GM19238 (cell line): ENCODE results near the gene YY1.

Experiments used
- DNase-seq: peaks from one replicate; pipeline ENCODE4 v3.0.0; 2011; ENCODE audit warnings: low spot score; ENCODE audit not compliant: insufficient read length

YY1 gene

DNA sequence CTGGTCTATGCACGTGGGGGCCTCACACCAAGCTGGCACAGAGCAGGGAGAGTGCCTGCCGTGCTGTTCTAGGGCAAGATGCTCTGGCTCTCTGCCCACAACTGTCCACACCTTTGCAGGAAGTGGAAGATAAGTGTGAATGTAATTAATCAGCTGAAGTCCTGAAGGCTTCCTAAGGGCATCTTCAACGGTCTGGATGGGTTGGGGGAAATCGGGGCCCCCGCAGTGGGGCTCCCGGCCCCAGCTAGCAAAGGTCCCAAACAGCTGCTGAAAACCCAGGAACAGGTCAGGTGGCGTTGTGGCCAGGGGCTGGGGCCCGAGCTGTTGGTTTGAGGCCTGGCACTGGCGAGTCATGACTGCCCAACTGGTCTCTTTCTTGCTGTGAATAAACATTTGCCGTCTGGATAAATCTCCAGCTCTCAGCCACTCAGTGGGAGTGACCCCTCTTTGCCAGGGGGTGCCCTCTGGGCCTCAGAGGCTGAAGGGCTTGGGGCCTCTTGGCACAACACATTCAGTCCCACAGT is 74.0 kb downstream of the YY1 start:
- DNase-seq = no peak

DNA sequence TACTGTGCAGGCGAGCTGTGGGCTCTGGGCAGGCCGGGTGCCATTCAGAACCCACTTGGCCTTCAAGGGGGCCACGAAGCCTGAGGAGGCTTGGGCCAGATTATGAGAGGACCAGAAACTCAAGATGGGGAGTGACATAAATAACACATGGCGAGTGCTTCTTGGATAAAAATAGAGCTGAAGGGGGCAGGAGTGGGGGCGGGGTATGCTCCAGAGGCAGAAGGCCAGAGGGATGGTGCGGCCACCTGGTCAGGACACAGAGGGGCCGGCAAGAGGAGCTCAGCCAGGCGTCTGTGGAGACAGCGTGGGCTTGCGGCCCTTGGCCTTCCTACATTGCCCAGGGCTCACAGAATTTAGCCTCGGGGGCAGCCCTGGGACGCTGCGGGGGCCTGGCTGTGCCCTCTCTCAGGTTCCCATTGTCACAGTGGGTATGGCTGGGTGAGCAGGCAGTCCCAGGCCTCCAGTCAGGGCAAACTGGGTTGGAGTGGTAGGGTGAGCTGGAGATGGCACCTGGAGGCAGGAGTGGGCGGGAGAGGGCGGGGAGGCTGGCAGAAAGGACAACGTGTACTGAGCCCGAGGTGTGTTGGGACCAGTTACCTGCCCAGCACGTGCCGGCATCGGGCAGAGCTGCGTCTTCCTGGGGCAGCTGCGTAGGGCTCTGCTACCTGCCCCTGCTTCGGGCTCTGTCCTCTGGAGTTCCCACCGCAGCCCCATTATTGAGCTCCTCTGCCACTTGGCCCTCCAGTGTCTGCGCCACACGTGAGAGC is 74.7 kb downstream of the YY1 start:
- no peak for DNase-seq

DNA sequence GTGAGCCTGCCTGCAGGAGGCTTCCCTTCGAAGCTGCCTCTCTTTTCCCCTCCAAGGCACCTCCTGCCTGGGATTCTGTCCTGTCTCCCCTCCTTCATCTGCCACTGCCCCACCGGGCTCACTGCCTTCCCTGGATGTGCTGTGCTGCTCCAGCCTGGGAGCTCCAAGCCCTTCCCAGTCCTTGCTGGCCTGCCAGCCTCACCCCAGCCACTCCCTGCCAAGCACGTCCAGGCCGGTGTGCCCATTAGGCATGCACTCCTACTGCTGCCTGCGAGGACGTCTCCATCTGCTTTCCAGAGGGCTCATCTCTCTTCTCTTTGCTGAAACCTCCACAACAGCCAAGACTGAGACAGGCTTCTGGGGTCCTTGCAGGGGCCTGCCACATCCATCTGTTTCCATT is 75.8 kb downstream of the YY1 start:
- no peak for DNase-seq

DNA sequence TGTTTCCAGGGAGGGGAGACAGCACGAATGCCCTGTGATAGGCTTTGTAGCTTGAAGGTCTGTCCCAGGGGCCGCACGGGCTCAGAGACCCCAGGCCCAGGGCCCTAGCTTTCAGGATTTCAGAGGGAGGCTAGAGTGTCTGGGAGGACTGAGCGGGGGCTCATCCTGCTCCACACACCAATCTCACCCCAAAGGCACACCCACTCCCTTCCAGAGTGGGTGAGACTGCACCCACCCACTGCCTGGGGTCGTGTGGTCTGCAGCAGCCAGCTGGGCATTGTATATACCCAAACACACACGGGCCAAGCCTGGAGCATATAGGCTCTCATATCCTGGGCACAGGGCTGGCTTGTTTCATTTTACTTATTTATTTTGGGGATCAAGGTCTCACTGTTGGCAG is 78.4 kb downstream of the YY1 start:
- DNase-seq = no peak

DNA sequence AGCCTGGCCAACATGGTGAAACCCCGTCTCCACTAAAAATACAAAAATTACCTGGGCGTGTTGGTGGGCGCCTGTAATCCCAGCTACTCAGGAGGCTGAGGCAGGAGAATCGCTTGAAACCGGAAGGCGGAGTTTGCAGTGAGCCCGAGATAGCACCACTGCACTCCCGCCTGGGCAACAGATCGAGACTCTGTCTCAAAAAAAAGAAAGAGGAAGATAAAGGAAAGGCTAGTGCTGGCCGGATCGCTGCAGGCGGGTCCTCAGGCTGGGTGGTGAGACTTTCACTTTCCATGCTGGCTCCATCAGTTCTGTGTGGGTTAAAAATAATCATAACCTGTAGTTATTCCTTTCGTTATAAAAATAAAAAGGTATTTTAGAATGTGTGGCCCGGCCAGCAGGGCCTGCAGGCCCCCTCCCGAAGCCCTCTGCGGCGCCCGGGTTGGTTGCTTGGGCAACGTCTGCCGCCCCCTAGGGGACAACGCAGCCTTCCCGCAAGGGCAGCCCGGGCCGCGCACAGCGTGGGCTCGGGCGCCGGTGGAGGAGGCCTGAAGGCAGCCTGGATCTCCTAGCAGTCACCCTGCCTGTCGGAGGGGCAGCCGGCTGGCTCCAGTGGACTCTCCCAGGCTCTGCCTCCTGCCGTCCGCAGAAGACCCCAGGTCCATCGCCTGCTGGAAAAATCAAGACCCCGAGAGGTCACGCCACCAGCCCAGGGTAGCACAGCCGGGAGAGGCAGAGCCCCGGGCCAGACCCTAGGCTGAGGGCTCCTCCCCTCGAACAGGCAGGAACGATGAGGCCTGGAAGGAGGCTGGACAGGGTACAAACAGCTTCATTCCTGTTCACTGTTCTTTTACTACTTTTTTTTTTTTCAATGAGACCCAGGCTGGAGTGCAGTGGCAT is 79.2 kb downstream of the YY1 start:
- peak; percentile 80 for DNase-seq

DNA sequence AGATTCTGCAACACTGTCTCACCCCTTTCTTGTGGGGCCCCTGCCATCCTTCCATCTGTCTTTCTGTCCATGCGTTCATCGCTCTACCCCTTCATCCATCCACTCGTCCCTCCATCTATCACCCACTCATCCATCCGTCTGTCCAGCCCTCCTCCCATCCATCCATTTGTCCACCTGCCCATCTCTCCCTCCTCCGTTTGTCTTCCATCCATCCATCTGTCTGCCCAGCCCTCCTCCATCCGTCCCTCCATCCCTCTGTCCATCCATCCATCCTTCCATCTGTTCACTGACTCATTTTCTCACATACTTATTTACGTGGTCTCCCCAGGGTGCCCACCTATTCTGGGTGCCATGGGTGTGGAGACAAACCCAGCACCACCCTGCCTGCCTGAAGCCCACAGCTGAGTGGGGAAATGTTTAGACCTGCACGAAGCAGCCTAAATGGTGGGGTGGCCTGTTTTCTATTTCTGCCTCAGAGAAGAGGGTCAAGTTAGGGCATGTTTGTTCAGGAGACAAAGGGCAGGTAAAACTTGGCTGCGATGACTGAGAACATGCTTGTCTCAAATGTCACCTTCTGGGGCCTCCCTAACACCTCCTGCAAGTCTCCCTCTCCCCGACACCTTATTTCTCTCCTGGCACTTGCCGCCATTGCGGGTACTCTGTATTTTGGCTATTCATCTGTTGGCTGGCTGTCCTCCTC is 81.4 kb downstream of the YY1 start:
- no peak for DNase-seq

DNA sequence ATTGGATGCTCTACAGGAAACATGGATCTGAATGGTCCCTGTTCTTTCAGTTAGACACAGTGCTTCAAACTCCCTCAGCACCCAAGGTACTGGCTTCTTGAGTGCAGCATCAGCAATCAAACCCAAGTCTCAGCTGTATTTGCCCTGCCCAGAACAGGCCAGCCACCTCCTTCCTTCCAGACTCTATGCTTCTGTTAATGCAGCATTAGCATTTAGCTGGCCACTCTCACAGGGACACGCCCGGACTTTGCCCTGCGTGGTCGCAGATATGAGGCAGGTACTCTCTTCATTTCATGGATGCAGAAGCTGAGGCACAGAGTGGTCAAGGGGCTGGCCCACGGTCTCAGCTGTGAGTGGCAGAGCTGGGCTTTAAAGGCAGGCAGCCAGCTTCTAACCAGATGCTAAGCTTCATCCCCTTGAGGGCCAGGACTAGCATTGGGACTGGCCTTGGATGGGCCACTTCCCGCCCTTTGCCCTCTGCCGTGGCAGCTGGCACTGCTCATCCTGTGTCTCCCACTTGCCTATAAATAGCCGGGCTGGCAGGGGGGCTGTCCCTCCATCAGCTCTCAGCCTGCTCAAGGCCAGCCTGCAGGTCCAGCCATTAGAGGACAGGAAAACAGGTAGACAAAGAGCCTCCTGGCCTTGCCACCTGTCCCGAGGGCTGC is 82.7 kb downstream of the YY1 start:
- DNase-seq = no peak

DNA sequence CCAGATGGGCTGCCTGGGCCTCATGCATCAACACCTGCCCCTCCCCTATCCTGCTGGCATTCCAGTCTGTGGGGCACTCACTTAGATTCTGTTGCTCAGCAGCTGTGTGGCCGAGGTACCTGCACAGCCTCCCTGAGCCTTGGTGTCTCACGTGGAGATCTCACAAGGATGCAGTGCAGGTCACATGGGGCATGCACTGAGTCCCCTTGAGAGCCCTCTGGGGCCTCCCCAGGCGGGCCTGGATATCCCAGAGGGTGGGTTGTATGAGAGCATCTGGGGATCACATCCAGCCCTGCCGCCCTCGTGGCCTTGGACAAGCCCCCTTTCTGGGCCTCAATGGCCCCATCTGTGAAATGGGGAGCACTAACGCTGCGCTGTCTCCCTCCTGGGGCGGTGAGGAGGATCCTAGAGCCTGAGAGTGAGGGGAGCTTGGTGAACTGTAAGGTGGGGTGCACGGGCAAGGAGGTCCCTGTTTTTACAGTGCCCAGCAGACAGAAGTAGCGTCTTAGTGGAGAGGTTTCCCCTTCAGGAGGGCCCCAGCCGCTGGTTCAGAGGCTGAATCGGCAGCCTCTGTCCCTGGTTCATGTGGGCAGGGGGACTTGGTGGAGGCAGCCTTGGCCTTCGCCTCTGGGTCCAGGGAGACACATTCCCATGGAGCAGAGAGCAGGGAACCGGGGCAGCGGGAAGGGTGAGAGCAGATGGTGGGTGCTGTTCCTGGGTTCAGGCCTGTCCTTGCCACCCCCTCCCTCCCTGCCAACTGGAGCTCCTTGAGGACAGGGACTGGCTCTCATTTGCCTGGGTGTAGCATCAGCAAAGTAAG is 83.4 kb downstream of the YY1 start:
- no peak for DNase-seq

DNA sequence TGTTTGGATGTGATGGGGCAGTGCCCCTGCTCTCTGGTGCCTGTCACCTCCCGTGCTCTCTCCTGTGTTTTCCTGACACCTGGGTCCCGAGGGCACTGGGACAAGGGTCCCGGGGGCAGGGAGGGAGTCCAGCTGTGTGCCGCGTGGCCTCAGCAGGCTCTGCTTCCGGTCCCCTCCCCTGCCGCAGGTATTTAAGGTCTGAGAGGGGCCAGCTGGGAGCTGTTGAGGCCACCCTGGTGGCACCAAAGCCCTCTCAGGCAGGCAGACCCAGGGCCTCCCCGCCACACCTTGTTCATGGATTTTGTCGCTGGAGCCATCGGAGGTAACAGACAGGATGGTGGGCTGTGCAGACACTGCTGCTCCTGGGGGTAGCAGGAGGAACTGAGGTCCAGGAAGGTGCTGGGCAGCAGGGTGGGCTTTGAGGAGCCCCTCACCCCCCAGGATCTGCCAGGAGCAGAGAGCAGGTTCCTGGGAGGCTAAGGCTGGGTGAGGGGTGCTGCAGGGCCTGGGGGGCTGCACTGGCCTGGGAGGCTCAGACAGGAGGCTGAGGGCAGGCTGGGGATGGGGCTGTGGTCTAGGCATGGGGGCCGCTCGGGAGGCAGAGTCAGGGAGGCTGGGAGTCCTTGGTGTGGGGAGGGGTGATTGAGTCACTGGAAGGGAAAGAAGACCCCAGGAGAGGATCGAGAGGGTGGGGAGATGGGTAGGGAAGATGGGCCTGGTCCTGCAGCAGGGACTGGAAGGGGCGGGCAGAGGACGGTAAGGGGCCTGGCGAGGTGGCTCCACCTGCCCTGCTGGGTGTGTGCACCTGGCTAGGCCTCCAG is 84.4 kb downstream of the YY1 start, which contains the start of gene SLC25A47:
Gene SLC25A47, plus strand, starts transcription at position 219 of the 821 bp plus-strand sequence. Its CDS starts 76 bp downstream, at position 295.
- DNase-seq = no peak

DNA sequence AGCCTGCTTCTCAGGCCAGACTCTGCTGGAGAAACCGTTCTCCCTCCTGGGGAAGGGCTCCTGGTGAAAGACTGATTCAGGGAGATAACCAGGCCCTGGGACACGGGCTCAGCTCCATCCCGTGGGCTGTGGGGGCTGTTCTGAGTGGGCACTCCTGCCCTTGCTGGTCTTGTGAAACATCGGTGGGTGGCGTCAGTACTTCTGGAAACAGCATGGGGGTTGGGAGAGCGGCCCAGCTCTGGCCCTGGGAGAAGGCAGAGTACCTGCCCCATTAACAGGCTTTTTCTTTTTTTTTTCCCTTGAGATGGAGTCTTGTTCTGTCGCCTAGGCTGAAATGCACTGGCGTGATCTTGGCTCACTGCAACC is 85.0 kb downstream of the YY1 start:
- DNase-seq = no peak

DNA sequence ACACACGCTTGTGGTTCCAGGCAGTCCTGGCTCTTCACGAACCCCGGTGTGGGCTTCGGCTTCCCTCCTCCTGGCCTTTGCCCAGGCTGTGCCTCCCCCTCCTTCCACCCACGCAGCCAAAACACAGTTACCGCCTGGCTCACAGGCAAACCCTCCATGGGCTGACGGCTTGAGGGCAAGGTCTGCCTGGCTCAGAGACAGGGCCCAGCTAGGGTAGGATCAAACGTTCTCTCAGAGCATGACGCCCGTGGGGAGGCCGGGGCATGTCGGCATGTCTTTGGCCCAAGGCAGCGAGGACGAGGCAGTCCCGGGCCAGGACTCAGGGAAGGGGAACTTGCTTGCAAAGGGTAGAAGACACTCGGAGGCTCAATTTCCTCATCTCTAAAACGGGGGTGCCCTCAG is 86.3 kb downstream of the YY1 start:
- no peak for DNase-seq

DNA sequence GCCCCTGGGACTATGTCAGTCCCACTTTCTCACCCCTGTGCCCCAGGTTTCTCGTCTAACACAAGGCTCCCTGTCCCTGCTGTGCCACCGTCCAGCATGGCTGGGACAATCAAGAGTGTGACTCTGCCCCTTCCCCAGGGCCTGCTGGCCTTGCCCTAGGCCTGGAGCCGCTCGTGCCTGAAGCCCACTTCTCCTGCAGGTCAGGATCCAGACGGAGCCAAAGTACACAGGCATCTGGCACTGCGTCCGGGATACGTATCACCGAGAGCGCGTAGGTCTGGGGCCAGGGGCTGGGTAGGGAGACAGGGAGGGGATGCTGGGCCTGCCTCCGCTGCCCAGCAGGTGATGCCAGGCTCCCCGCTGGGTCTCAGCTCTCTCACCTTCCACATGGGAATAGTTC is 87.0 kb downstream of the YY1 start:
- DNase-seq = no peak

DNA sequence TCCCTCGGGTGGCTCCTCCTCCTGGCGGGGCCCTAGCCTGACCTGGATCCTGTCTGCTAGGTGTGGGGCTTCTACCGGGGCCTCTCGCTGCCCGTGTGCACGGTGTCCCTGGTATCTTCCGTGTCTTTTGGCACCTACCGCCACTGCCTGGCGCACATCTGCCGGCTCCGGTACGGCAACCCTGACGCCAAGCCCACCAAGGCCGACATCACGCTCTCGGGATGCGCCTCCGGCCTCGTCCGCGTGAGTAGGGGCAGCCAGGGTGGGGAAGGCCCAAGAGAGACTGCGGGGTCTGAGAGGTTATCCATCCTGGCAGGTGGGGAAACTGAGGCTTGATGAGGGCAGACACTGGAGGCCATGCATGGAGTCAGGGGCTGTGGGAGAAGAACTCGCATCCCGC is 88.2 kb downstream of the YY1 start:
- DNase-seq = no peak

DNA sequence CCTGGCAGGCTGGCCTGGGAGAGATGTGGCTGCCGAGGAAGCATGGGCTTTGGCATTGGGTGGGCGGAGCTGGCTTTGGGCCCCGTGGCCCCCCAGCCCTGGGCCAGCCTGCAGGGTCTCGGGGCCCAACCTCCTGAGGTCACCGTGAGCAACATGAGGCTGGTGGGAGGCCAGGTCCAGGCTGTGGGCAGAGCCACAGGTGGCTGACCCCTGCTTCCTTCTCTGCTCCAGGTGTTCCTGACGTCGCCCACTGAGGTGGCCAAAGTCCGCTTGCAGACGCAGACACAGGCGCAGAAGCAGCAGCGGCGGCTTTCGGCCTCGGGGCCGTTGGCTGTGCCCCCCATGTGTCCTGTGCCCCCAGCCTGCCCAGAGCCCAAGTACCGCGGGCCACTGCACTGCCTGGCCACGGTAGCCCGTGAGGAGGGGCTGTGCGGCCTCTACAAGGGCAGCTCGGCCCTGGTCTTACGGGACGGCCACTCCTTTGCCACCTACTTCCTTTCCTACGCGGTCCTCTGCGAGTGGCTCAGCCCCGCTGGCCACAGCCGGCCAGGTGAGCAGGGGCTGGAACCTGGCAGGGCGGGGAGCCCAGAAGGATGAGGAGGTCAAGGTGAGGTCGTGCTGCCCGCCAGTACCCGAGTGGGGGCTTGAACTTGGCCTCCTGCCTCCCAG is 89.7 kb downstream of the YY1 start:
- no peak for DNase-seq

DNA sequence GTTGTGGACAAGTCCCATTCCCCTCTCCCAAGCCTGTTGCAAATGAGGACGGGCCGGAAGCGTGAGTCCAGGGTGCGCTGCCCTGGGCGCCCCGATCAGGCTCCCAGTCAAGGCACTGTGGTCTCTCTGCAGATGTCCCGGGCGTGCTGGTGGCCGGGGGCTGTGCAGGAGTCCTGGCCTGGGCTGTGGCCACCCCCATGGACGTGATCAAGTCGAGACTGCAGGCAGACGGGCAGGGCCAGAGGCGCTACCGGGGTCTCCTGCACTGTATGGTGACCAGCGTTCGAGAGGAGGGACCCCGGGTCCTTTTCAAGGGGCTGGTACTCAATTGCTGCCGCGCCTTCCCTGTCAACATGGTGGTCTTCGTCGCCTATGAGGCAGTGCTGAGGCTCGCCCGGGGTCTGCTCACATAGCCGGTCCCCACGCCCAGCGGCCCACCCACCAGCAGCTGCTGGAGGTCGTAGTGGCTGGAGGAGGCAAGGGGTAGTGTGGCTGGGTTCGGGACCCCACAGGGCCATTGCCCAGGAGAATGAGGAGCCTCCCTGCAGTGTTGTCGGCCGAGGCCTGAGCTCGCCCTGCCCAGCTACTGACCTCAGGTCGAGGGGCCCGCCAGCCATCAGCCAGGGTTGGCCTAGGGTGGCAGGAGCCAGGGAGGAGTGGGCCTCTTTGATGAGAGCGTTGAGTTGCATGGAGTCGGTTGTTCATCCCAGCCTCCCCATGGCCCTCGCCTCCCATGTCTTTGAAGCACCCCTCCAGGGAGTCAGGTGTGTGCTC is 90.5 kb downstream of the YY1 start:
- no peak for DNase-seq

DNA sequence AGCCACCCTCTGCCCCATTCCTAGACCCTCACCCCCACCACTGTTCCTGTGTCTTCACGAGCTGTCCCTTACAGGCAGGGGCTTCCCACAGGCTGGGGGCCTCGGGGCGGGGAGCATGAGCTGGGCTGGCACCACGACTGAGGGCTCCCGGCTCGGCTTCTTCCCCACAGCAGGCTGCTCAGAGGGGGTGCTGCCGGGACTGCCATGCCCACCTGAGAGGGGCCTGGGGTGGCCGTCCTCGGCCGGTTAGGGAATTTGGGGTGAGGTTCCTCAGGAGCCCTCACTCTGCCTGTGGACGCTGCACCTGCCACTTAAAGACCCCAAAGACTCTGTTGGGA is 91.0 kb downstream of the YY1 start:
- DNase-seq = no peak

DNA sequence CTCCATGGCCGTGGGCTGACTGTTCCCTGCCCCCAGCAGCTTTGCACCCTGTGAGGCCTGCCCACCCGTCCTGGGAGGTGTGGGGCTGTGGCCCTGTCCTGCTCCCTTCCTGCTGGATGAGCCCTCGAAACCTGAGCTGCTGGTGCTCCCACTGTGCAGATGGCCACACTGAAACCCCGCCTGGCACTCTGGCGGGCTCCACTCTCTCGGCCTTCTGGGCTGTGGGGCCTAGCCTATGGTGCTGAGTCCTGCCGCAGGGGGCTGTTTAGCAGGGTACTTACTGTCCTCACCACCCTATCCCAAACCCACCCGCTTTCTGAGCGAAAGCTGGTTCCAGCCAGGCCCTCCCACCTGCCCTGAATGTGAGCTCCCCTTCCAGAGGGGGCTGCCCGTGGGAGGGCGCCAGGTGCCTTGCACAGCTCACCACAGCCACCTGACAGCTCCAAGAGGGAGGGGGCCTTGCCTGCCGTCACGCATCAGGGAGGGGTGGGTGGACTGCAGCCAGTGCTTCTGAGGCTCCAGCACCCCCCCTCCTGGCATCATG is 91.5 kb downstream of the YY1 start:
- no peak for DNase-seq

DNA sequence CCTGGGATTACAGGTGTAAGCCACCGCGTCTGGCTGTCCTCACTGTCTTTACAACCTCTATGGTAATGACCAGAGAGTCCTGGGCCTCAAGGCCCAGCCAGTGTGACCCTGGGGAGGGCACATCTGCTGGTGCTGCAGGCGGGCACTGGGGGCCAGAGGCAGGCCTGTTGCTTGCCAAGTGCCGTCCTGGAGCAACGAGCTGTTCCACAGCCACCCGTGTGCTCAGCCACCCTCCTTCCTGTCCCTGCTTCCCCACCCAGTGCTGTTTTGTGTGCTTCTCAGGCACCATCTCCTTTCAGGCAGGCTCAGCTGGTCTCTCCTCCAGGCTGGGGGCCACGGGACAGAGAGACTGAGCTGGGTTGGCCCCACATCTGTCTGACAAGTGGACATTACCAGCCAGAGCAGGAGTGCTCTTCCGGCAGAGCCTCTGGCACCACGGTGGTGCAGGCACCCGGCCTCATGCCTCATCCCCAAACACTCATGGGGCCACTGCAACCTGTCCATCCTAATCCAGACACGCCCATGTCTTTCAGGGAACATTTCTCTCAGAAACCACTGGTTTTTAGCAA is 93.2 kb downstream of the YY1 start:
- no peak for DNase-seq
